Testis (tissue), 3 donors: ENCODE data around the gene SNTG2. TPM values are rescaled to one million over a fixed set of nuclear protein-coding genes. Genes with fewer than 3 reads are reported as not detected.

Experiments
- DNase-seq: peaks from one replicate; pipeline ENCODE4 v3.0.0-alpha.2; 2019
- H3K27ac ChIP-seq, 2 donors: fragments of 200-600 bp; sonication (generic); one replicate each; pipeline ENCODE4 v1.5.1; 2019
- H3K27me3 ChIP-seq: fragments of 200-600 bp; sonication (generic); one replicate; pipeline ENCODE4 v1.5.1; 2019
- H3K36me3 ChIP-seq: fragments of 200-600 bp; sonication (generic); one replicate; pipeline ENCODE4 v1.5.1; 2017; ENCODE audit warnings: low read depth; ENCODE audit errors: missing control alignments
- H3K4me1 ChIP-seq: fragments of 200-600 bp; sonication (generic); one replicate; pipeline ENCODE4 v1.5.1; 2019
- H3K4me3 ChIP-seq, 2 donors: fragments of 200-600 bp; sonication (generic); one replicate each; pipeline ENCODE4 v1.5.1; 2017 to 2019
- H3K9me3 ChIP-seq: fragments of 200-600 bp; sonication (generic); one replicate; pipeline ENCODE4 v1.5.1; 2017
- POLR2A ChIP-seq: fragments of 450-650 bp; IDR thresholded peaks from one replicate; pipeline ENCODE4 v1.6.1; 2017; ENCODE audit warnings: antibody characterized with exemption, mild to moderate bottlenecking, moderate library complexity
- WGBS, 2 donors: methylation state at CpG; one replicate each; pipeline ENCODE4 v1.1.5; 2018; 5-methylcytosine and 5-hydroxymethylcytosine counted together
- intact Hi-C: fragments of 100-400 bp; cut with DNase I; formaldehyde crosslinking; loops from one replicate; pipeline ENCODE4 v1.15.1; 2023; ENCODE audit warnings: low total_unique reads
- polyA plus RNA-seq: library from polyadenylated mRNA; stranded (reverse); fragments of 350-450 nt; fragmentation: Illumina TruSeq; extraction: RNeasy Lipid Tissue Mini Kit (QIAGEN cat#74804); gene quantifications from one replicate; pipeline ENCODE4 v1.2.3, GENCODE V29; 2014; ENCODE audit warnings: low read depth, low replicate concordance; ENCODE audit not compliant: insufficient read depth
- total RNA-seq, 2 donors: library from RNA; depleted of rRNA; stranded (reverse); fragments of >200 nt; gene quantifications; one replicate each; pipeline ENCODE4 v1.2.3, GENCODE V29; 2016
- TF ChIP-seq, protein P1 (sequence below), 3 experiments: fragments of 450-650 bp in 2 of 3; fragments of 200-600 bp in 1 of 3; sonication (generic) in 1 of 3; IDR thresholded peaks; one replicate each; pipeline ENCODE4 v1.5.1; 2016 to 2019; ENCODE audit warnings: antibody characterized with exemption in 3 of 3, mild to moderate bottlenecking in 2 of 3, moderate library complexity in 1 of 3

The SNTG2 gene
- total and polyA plus RNA-seq, 3 donors from 2014 or later: 8.7 to 10.2 (median 9.1) TPM

DNA sequence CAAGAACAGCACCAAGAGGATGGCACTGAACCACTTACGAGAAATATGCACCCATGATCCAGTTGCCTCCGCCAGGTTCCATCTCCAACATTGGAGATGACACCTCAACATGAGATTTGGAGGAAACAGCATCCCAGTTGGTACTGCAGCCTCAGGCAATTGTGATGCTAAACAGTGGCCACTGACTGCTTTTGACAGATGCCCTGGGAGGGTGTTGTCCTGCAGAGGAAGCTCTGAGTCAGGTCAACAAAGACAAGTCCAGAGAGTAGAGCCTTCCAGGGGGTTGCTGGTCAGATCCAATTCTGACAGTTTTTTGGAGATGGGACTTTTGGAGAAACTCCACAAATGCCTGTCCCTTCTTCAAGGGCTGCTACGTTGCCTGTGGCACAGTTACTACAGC lies 82.4 kb downstream of the SNTG2 start:
- H3K9me3 ChIP-seq: no peaks in the 10 kb centered on the region
- intact Hi-C loops: no loop called here
- DNase-seq: no peak
- H3K4me3 ChIP-seq: no peak overlapping the region
- WGBS, 2 donors: 91 to 100% methylated on average over 3 of the region's 3 CpGs
- H3K27me3 ChIP-seq: no peaks in the 10 kb centered on the region
- H3K4me1 ChIP-seq: no peaks in the 10 kb centered on the region
- H3K36me3 ChIP-seq: no peaks in the 10 kb centered on the region
- no peak overlapping the region for H3K27ac ChIP-seq
- TF ChIP-seq, protein P1, sequence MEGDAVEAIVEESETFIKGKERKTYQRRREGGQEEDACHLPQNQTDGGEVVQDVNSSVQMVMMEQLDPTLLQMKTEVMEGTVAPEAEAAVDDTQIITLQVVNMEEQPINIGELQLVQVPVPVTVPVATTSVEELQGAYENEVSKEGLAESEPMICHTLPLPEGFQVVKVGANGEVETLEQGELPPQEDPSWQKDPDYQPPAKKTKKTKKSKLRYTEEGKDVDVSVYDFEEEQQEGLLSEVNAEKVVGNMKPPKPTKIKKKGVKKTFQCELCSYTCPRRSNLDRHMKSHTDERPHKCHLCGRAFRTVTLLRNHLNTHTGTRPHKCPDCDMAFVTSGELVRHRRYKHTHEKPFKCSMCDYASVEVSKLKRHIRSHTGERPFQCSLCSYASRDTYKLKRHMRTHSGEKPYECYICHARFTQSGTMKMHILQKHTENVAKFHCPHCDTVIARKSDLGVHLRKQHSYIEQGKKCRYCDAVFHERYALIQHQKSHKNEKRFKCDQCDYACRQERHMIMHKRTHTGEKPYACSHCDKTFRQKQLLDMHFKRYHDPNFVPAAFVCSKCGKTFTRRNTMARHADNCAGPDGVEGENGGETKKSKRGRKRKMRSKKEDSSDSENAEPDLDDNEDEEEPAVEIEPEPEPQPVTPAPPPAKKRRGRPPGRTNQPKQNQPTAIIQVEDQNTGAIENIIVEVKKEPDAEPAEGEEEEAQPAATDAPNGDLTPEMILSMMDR (IDR thresholded peaks at IDR 0.05): no peak

DNA sequence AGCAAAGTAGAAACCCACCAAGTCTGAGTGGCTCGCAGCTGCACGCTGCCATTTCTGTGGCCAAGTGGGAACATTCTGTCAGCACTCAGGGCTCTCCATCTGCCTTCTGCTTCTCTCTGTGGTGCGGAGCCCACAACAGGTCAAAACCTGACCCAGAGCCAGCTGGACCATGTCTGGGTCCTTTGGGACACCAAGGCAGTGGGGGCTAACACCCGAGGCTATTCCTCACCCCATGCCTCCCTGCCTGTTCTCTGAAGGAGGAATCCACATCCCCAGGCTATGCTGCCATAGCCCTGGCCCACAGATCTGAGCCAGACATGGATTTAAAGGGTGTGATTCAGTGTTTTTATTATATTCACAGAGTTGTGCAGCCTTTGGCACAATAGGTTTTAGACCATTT lies 86.4 kb downstream of the SNTG2 start:
- Histone ChIP-seq H3K36me3 (no peaks in the 10 kb centered on the region), H3K4me1 (no peaks in the 10 kb centered on the region), H3K9me3 (no peaks in the 10 kb centered on the region), H3K27me3 (no peaks in the 10 kb centered on the region), H3K27ac (no peak overlapping the region), H3K4me3 (no peak overlapping the region)
- WGBS, 2 donors: 60 to 63% methylated on average over 4 of the region's 4 CpGs
- intact Hi-C loops: no loop called here
- no peak for DNase-seq
- no peak for TF ChIP-seq POLR2A
- TF ChIP-seq, protein P1 (IDR thresholded peaks at IDR 0.05): no peak

DNA sequence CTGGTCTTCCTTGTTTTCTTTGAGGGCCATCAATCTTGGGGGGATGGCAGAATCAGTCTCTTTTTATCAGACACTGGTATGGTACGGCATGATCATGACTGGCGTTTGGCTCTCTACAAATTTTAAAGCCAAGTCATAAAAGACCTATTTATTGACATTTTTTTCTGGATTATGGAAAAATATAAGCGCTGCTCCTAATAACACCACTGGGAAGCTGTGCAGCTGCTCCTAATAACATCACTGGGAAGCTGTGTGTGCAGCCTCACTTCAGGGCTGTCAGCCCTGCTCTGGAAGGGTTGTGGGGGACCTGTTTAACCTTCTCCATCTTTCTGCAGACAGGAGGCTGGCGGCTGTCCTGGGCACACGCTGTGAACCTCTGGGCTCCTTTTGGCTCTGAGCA lies 88.9 kb downstream of the SNTG2 start:
- H3K9me3 ChIP-seq: no peaks in the 10 kb centered on the region
- intact Hi-C loops: no loop called here

DNA sequence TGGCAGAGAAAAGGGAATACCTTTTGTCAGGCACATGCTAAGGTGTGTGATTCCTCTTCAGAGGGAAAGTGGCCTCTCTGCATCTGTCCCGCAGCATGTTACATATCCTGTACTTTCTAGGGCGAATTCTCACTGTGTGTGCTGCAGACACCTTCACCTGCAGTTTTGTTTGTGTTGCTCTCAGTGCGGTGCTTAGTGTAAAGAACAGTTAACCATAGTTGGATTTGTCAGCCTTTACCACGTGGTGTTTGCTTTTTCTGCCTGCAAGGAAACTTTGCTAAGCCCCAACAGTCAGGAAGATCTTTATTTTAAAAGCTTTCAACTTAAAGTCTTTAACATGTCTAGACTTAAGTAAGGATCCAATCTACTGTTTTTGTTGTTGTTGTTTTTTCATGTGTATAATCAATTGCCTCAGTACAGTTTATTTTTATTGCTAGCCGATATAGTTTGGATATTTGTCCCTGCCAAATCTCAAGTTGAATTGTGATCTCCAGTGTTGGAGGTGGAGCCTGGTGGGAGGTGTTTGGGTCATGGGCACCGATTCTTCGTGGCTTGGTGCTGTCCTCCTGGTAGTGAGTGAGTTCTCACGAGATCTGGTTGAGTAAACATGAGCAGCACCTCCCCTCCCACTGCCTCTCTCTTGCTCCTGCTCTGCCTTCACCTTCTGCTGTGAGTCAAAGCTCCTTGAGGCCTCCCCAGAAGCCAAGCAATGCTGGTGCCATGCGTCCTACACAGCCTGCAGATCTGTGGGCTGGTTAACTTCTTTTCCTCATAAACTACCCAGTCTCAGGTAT lies 90.6 kb downstream of the SNTG2 start:
- DNase-seq: no peak
- WGBS, 2 donors: 89 to 91% methylated on average over 9 of the region's 9 CpGs
- H3K4me3 ChIP-seq: no peak overlapping the region
- no peaks in the 10 kb centered on the region for H3K27me3 ChIP-seq
- TF ChIP-seq POLR2A: no peak
- TF ChIP-seq, protein P1 (IDR thresholded peaks at IDR 0.05): no peak
- no peaks in the 10 kb centered on the region for H3K36me3 ChIP-seq
- no peaks in the 10 kb centered on the region for H3K9me3 ChIP-seq
- no peaks in the 10 kb centered on the region for H3K4me1 ChIP-seq
- intact Hi-C loops: no loop called here
- no peak overlapping the region for H3K27ac ChIP-seq

More for the DNA sequence above, 88.9 kb downstream of the SNTG2 start:
- no peaks in the 10 kb centered on the region for H3K36me3 ChIP-seq
- no peak overlapping the region for H3K4me3 ChIP-seq
- no peaks in the 10 kb centered on the region for H3K27me3 ChIP-seq
- 80 to 97% methylated on average over 5 of the region's 5 CpGs for WGBS, 2 donors
- H3K4me1 ChIP-seq: no peaks in the 10 kb centered on the region
- TF ChIP-seq, protein P1 (IDR thresholded peaks at IDR 0.05): no peak
- TF ChIP-seq POLR2A: no peak
- no peak for DNase-seq
- H3K27ac ChIP-seq: no peak overlapping the region

DNA sequence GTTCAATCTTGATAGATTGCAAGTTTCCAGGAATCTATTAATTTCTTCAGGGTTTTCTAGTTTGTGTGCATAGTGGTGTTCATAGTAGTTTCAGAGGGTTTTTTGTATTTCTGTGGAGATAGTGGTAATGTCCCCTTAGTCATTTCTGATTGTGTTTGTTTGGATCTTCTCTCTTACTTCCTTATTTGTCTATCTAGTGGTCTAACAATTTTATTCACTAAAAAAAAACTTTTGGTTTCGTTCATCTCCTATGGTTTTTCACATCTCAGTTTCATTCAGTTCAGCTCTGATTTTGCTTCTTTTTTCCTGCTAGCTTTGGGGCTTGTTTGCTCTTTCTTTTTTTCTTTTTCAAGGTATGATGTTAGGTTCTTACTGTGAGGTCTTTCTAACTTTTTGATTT lies 94.5 kb downstream of the SNTG2 start:
- Histone ChIP-seq H3K4me3 (no peak overlapping the region), H3K27ac (no peak overlapping the region), H3K36me3 (no peaks in the 10 kb centered on the region), H3K4me1 (no peaks in the 10 kb centered on the region), H3K27me3 (no peaks in the 10 kb centered on the region), H3K9me3 (no peaks in the 10 kb centered on the region)
- WGBS, 2 donors: 85 to 88% methylated on average over 1 of the region's 1 CpG
- intact Hi-C loops: no loop called here
- DNase-seq: no peak
- no peak for TF ChIP-seq POLR2A
- TF ChIP-seq, protein P1 (IDR thresholded peaks at IDR 0.05): no peak
